Mucosa of gallbladder (tissue), 1 donor: ENCODE results near the gene THAP12. TPM values are rescaled to one million over a fixed set of nuclear protein-coding genes. Genes with fewer than 3 reads are reported as not detected.

ENCODE experiments used
- total RNA-seq: library from RNA; stranded (reverse); gene quantifications from one replicate; pipeline ENCODE4 v1.2.1, GENCODE V29; 2021
- donor health status: DM: no; HTN: no; CAD: no.

The THAP12 gene
- total RNA-seq, 1 donor from 2014 or later = 23.1 TPM

Other genes starting within 250 kb of the THAP12 start
- gene WNT11, start 174.6 kb downstream of the THAP12 start, total RNA-seq = 1.8 TPM
- gene GVQW3, start 191 bp upstream of the THAP12 start, total RNA-seq = 3.0 TPM
- 18.3 TPM for gene EMSY, start 63.9 kb upstream of the THAP12 start, total RNA-seq